HG02981 (cell line): ENCODE measurements around the gene MYADM.

ENCODE experiments used
- ATAC-seq: cut with Tn5 transposase; IDR thresholded peaks from one replicate; pipeline ENCODE4 v1.9.1; 2021; ENCODE audit warnings: mild to moderate bottlenecking, moderate library complexity; ENCODE audit not compliant: unreplicated experiment

MYADM gene

GRCh38 chr19:53884256-53884655 is 16.6 kb downstream of the MYADM start:
- ATAC-seq: no peak

GRCh38 chr19:53885036-53885435 is 17.4 kb downstream of the MYADM start:
- no peak for ATAC-seq

- ATAC-seq: no peak
Measured at GRCh38 chr19:53892301-53892980, 24.8 kb downstream of the MYADM start.

GRCh38 chr19:53892981-53893325 is 25.3 kb downstream of the MYADM start:
- no peak for ATAC-seq

GRCh38 chr19:53894707-53895106 is 27.0 kb downstream of the MYADM start:
- no peak for ATAC-seq

- ATAC-seq: no peak
Measured at GRCh38 chr19:53896682-53897081, 29.0 kb downstream of the MYADM start.

GRCh38 chr19:53897459-53897858 is 29.8 kb downstream of the MYADM start:
- no peak for ATAC-seq

- ATAC-seq: no peak
Measured at GRCh38 chr19:53898166-53898565, 30.5 kb downstream of the MYADM start.

GRCh38 chr19:53898636-53899341 is 31.1 kb downstream of the MYADM start:
- no peak for ATAC-seq

GRCh38 chr19:53900191-53900860 is 32.6 kb downstream of the MYADM start:
- ATAC-seq: no peak

GRCh38 chr19:53903055-53903680 is 35.5 kb downstream of the MYADM start:
- ATAC-seq: no peak

GRCh38 chr19:53904909-53905308 is 37.2 kb downstream of the MYADM start:
- no peak for ATAC-seq

- no peak for ATAC-seq
Measured at GRCh38 chr19:53905787-53906186, 38.1 kb downstream of the MYADM start.

- no peak for ATAC-seq
Measured at GRCh38 chr19:53906211-53907192, 38.8 kb downstream of the MYADM start.

GRCh38 chr19:53907193-53907581 is 39.5 kb downstream of the MYADM start:
- no peak for ATAC-seq

GRCh38 chr19:53907690-53908089 is 40.0 kb downstream of the MYADM start:
- no peak for ATAC-seq

GRCh38 chr19:53908106-53908934 is 40.6 kb downstream of the MYADM start:
- no peak for ATAC-seq

GRCh38 chr19:53908935-53909415 is 41.3 kb downstream of the MYADM start, which contains the start of gene CACNG7:
Gene CACNG7, plus strand, starts transcription at chr19:53909278. Its CDS starts 3,554 bp downstream, at chr19:53912832.
- ATAC-seq: no peak

GRCh38 chr19:53909471-53910169 is 41.9 kb downstream of the MYADM start:
- ATAC-seq: no peak
